WTC11 (cell line): ENCODE results near the gene PLAGL1. TPM values are rescaled to one million over a fixed set of nuclear protein-coding genes. Genes with fewer than 3 reads are reported as not detected.

Experiments
- ATAC-seq: fragments of 200-7000 bp; cut with Tn5 transposase; 2 replicates; pipeline ENCODE4 v1.10.0; 2021; ENCODE audit warnings: mild to moderate bottlenecking, moderate library complexity
- CTCF ChIA-PET: fragments of 300-600 bp; sonication (Branson Sonifier 250); formaldehyde crosslinking; loops from one replicate; lab custom pipeline; 2021; ENCODE audit warnings: antibody characterized with exemption; lab: Charles Lee
- POLR2A ChIA-PET: fragments of 350-600 bp; sonication (Branson Sonifier 250); formaldehyde crosslinking; loops from one replicate; lab custom pipeline; 2021; ENCODE audit warnings: antibody characterized with exemption; lab: Charles Lee
- DNase-seq: peaks from one replicate; pipeline ENCODE4 v3.0.0; 2021; ENCODE audit warnings: low spot score
- H3K27ac Mint-ChIP-seq: 2 replicates; pipeline ENCODE4 v1.8.0; 2021; ENCODE audit warnings: mixed read lengths
- H3K27me3 Mint-ChIP-seq: 2 replicates; pipeline ENCODE4 v1.8.0; 2021; ENCODE audit warnings: low read depth, mild to moderate bottlenecking, moderate library complexity, mixed read lengths
- H3K36me3 Mint-ChIP-seq: 2 replicates; pipeline ENCODE4 v1.8.0; 2021; ENCODE audit warnings: mixed read lengths
- H3K4me1 Mint-ChIP-seq: 2 replicates; pipeline ENCODE4 v1.8.0; 2022; ENCODE audit warnings: mixed read lengths
- H3K4me3 Mint-ChIP-seq: 2 replicates; pipeline ENCODE4 v1.8.0; 2021; ENCODE audit warnings: mild to moderate bottlenecking, moderate library complexity, mixed read lengths
- H3K9me3 Mint-ChIP-seq: 2 replicates; pipeline ENCODE4 v1.8.0; 2021; ENCODE audit warnings: mixed read lengths
- ATF1 ChIP-seq: sonication (generic); formaldehyde crosslinking; IDR thresholded peaks from 2 replicates; pipeline ENCODE4 v1.8.1; 2023; ENCODE audit warnings: mild to moderate bottlenecking, moderate library complexity, missing genetic modification reagents
- HMGA2 ChIP-seq: fragments of 250-450 bp; sonication (Bioruptor Pico); IDR thresholded peaks from 2 replicates; pipeline ENCODE4 v1.4.0; 2021; ENCODE audit warnings: mild to moderate bottlenecking, moderate library complexity
- NR1H2 ChIP-seq: sonication (generic); formaldehyde crosslinking; IDR thresholded peaks from 2 replicates; pipeline ENCODE4 v1.9.0; 2021; ENCODE audit warnings: mild to moderate bottlenecking, moderate library complexity, missing genetic modification reagents
- OVOL2 ChIP-seq: fragments of 250-450 bp; sonication (Bioruptor Pico); IDR thresholded peaks from 2 replicates; pipeline ENCODE4 v1.9.0; 2021; ENCODE audit warnings: mild to moderate bottlenecking, borderline replicate concordance
- SMAD3 ChIP-seq: sonication (generic); formaldehyde crosslinking; IDR thresholded peaks from 2 replicates; pipeline ENCODE4 v1.8.0; 2022; ENCODE audit warnings: missing genetic modification reagents, mild to moderate bottlenecking, borderline replicate concordance
- TEAD4 ChIP-seq: sonication (generic); formaldehyde crosslinking; IDR thresholded peaks from 2 replicates; pipeline ENCODE4 v1.8.0; 2022; ENCODE audit warnings: mild to moderate bottlenecking, missing genetic modification reagents
- TP53 ChIP-seq: sonication (generic); formaldehyde crosslinking; IDR thresholded peaks from 2 replicates; pipeline ENCODE4 v1.8.1; 2023; ENCODE audit warnings: mild to moderate bottlenecking, missing genetic modification reagents
- ZNF317 ChIP-seq: sonication (generic); formaldehyde crosslinking; IDR thresholded peaks from 2 replicates; pipeline ENCODE4 v1.8.1; 2023; ENCODE audit warnings: low read depth, mild to moderate bottlenecking, moderate library complexity, missing genetic modification reagents, borderline replicate concordance
- ZNF416 ChIP-seq: fragments of 250-450 bp; sonication (Bioruptor Pico); IDR thresholded peaks from 2 replicates; pipeline ENCODE4 v1.9.0; 2021; ENCODE audit warnings: mild to moderate bottlenecking, inconsistent platforms
- total RNA-seq: library from RNA; stranded (reverse); gene quantifications from 3 replicates; pipeline ENCODE4 v1.2.3, GENCODE V29; 2021
- TF ChIP-seq, protein P1 (sequence below): fragments of 250-450 bp; sonication (Bioruptor Pico); IDR thresholded peaks from 2 replicates; pipeline ENCODE4 v2.1.2; 2022; ENCODE audit warnings: mild to moderate bottlenecking, moderate library complexity
- TF ChIP-seq, protein P2 (sequence below): sonication (generic); formaldehyde crosslinking; conservative IDR thresholded peaks from 2 replicates; pipeline ENCODE4 v1.8.1; 2023; ENCODE audit warnings: mild to moderate bottlenecking, low read depth, missing genetic modification reagents, moderate library complexity
- TF ChIP-seq, protein P3 (sequence below): fragments of 250-450 bp; sonication (Bioruptor Pico); IDR thresholded peaks from 2 replicates; pipeline ENCODE4 v1.9.0; 2021; ENCODE audit warnings: mild to moderate bottlenecking
- TF ChIP-seq, protein P4 (sequence below): sonication (generic); formaldehyde crosslinking; IDR thresholded peaks from 2 replicates; pipeline ENCODE4 v1.8.0; 2022; ENCODE audit warnings: missing genetic modification reagents
- TF ChIP-seq, protein P5 (sequence below): fragments of 250-450 bp; sonication (Bioruptor Pico); conservative IDR thresholded peaks from 2 replicates; pipeline ENCODE4 v1.9.0; 2021; ENCODE audit warnings: mild to moderate bottlenecking
- TF ChIP-seq, protein P6 (sequence below): fragments of 250-450 bp; sonication (Bioruptor Pico); IDR thresholded peaks from 2 replicates; pipeline ENCODE4 v1.9.0; 2021; ENCODE audit warnings: mild to moderate bottlenecking
- TF ChIP-seq, protein P7 (sequence below): fragments of 250-450 bp; sonication (Bioruptor Pico); IDR thresholded peaks from 2 replicates; pipeline ENCODE4 v1.8.0; 2021; ENCODE audit warnings: mild to moderate bottlenecking

PLAGL1 gene
- total RNA-seq, 1 experiment from 2014 or later: 1.6 TPM

DNA sequence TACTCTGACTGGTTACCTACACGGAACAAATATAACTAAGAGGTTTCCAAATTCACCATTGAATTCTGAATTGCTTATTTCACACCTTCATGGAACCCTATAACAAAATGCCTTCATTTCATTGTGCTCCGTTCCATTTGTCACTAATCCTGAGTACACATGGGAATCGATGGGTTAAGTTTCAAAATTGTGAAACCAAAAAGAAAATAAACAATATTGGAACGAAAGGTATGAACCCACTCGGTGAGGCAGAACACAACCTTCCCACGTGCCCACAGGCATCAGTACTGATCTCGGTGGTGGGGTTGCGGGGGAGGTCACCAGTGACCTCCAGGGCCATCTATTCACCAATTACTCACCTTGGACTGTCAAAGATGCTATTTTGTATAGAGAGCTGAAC lies 34.0 kb downstream of the PLAGL1 start:
- ChIA-PET CTCF (interaction anchor here (0.9 to 3.3 kb wide), 9 partner anchors 10 to 114 kb away, joined by 3 to 25 read pairs (median 9); no protein-coding TSS in a partner anchor), POLR2A (interaction anchor here (1.9 kb wide), 1 partner anchor 10 kb away, joined by 8 read pairs; no protein-coding TSS in a partner anchor)
- Mint-ChIP-seq H3K4me1 (peaks cover 55% of the 10 kb centered on the region), H3K4me3 (peak overlapping the region; percentile 46), H3K27me3 (peaks cover 65% of the 10 kb centered on the region), H3K36me3 (no peaks in the 10 kb centered on the region), H3K27ac (no peak overlapping the region), H3K9me3 (no peaks in the 10 kb centered on the region)
- DNase-seq: no peak
- ATAC-seq: no peak
- TF ChIP-seq OVOL2 (CRISPR knock-in tag) (no peak), ZNF416 (no peak), TEAD4 (CRISPR knock-in tag) (no peak), HMGA2 (CRISPR knock-in tag) (no peak), TP53 (CRISPR knock-in tag) (no peak), ATF1 (CRISPR knock-in tag) (no peak), NR1H2 (CRISPR knock-in tag) (no peak), ZNF317 (CRISPR knock-in tag) (no peak), SMAD3 (CRISPR knock-in tag) (no peak)
- TF ChIP-seq, protein P1, sequence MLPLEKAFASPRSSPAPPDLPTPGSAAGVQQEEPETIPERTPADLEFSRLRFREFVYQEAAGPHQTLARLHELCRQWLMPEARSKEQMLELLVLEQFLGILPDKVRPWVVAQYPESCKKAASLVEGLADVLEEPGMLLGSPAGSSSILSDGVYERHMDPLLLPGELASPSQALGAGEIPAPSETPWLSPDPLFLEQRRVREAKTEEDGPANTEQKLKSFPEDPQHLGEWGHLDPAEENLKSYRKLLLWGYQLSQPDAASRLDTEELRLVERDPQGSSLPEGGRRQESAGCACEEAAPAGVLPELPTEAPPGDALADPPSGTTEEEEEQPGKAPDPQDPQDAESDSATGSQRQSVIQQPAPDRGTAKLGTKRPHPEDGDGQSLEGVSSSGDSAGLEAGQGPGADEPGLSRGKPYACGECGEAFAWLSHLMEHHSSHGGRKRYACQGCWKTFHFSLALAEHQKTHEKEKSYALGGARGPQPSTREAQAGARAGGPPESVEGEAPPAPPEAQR: no peak
- TF ChIP-seq, protein P2, sequence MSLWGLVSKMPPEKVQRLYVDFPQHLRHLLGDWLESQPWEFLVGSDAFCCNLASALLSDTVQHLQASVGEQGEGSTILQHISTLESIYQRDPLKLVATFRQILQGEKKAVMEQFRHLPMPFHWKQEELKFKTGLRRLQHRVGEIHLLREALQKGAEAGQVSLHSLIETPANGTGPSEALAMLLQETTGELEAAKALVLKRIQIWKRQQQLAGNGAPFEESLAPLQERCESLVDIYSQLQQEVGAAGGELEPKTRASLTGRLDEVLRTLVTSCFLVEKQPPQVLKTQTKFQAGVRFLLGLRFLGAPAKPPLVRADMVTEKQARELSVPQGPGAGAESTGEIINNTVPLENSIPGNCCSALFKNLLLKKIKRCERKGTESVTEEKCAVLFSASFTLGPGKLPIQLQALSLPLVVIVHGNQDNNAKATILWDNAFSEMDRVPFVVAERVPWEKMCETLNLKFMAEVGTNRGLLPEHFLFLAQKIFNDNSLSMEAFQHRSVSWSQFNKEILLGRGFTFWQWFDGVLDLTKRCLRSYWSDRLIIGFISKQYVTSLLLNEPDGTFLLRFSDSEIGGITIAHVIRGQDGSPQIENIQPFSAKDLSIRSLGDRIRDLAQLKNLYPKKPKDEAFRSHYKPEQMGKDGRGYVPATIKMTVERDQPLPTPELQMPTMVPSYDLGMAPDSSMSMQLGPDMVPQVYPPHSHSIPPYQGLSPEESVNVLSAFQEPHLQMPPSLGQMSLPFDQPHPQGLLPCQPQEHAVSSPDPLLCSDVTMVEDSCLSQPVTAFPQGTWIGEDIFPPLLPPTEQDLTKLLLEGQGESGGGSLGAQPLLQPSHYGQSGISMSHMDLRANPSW (CRISPR knock-in tag): no peak
- TF ChIP-seq, protein P3, sequence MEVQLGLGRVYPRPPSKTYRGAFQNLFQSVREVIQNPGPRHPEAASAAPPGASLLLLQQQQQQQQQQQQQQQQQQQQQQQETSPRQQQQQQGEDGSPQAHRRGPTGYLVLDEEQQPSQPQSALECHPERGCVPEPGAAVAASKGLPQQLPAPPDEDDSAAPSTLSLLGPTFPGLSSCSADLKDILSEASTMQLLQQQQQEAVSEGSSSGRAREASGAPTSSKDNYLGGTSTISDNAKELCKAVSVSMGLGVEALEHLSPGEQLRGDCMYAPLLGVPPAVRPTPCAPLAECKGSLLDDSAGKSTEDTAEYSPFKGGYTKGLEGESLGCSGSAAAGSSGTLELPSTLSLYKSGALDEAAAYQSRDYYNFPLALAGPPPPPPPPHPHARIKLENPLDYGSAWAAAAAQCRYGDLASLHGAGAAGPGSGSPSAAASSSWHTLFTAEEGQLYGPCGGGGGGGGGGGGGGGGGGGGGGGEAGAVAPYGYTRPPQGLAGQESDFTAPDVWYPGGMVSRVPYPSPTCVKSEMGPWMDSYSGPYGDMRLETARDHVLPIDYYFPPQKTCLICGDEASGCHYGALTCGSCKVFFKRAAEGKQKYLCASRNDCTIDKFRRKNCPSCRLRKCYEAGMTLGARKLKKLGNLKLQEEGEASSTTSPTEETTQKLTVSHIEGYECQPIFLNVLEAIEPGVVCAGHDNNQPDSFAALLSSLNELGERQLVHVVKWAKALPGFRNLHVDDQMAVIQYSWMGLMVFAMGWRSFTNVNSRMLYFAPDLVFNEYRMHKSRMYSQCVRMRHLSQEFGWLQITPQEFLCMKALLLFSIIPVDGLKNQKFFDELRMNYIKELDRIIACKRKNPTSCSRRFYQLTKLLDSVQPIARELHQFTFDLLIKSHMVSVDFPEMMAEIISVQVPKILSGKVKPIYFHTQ: no peak
- TF ChIP-seq, protein P4, sequence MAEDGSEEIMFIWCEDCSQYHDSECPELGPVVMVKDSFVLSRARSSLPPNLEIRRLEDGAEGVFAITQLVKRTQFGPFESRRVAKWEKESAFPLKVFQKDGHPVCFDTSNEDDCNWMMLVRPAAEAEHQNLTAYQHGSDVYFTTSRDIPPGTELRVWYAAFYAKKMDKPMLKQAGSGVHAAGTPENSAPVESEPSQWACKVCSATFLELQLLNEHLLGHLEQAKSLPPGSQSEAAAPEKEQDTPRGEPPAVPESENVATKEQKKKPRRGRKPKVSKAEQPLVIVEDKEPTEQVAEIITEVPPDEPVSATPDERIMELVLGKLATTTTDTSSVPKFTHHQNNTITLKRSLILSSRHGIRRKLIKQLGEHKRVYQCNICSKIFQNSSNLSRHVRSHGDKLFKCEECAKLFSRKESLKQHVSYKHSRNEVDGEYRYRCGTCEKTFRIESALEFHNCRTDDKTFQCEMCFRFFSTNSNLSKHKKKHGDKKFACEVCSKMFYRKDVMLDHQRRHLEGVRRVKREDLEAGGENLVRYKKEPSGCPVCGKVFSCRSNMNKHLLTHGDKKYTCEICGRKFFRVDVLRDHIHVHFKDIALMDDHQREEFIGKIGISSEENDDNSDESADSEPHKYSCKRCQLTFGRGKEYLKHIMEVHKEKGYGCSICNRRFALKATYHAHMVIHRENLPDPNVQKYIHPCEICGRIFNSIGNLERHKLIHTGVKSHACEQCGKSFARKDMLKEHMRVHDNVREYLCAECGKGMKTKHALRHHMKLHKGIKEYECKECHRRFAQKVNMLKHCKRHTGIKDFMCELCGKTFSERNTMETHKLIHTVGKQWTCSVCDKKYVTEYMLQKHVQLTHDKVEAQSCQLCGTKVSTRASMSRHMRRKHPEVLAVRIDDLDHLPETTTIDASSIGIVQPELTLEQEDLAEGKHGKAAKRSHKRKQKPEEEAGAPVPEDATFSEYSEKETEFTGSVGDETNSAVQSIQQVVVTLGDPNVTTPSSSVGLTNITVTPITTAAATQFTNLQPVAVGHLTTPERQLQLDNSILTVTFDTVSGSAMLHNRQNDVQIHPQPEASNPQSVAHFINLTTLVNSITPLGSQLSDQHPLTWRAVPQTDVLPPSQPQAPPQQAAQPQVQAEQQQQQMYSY (CRISPR knock-in tag): no peak
- TF ChIP-seq, protein P5, sequence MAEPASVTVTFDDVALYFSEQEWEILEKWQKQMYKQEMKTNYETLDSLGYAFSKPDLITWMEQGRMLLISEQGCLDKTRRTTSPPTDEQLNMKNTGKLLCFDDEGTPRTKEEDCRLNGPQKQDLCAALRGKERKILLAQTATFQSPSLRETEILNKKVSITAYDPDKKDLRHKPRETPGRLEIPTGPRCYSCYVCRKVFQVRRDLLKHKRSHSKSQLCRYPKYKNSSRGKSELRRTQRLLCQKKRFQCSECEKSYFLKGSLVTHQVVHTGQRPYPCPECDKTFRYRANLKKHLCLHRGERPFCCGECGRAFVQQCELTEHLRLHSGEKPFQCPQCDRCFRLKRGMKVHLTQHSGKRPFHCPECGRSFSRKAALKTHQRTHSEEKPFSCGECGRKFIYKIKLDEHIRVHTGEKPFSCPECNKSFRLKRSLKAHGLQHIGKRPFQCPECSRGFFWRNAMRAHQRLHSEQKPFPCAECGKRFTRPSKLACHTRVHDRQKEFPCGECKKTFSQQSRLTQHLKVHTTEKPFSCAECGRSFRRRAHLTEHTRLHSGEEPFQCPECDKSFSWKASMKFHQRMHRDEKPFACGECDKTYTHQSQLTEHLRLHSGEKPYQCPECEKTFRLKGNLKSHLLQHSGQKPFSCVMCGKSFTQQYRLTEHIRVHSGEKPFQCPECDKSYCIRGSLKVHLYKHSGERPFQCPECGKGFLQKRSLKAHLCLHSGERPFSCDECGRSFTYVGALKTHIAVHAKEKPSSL: no peak
- TF ChIP-seq, protein P6, sequence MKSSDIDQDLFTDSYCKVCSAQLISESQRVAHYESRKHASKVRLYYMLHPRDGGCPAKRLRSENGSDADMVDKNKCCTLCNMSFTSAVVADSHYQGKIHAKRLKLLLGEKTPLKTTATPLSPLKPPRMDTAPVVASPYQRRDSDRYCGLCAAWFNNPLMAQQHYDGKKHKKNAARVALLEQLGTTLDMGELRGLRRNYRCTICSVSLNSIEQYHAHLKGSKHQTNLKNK: no peak
- TF ChIP-seq, protein P7, sequence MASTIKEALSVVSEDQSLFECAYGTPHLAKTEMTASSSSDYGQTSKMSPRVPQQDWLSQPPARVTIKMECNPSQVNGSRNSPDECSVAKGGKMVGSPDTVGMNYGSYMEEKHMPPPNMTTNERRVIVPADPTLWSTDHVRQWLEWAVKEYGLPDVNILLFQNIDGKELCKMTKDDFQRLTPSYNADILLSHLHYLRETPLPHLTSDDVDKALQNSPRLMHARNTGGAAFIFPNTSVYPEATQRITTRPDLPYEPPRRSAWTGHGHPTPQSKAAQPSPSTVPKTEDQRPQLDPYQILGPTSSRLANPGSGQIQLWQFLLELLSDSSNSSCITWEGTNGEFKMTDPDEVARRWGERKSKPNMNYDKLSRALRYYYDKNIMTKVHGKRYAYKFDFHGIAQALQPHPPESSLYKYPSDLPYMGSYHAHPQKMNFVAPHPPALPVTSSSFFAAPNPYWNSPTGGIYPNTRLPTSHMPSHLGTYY (CRISPR knock-in tag): no peak
